GM23338 (cell line): ENCODE results near the gene RALBP1. TPM values are rescaled to one million over a fixed set of nuclear protein-coding genes. Genes with fewer than 3 reads are reported as not detected.

ENCODE experiments used
- ATAC-seq: fragments of 200-7000 bp; cut with Tn5 transposase; 3 replicates; pipeline ENCODE4 v1.9.1; 2020
- DNase-seq: peaks from one replicate; pipeline ENCODE4 v3.0.0-alpha.2; 2015; ENCODE audit warnings: low spot score
- H2AFZ ChIP-seq: fragments of 200-600 bp; sonication (generic); 2 replicates; pipeline ENCODE4 v1.8.0; 2016; ENCODE audit warnings: antibody characterized with exemption, mild to moderate bottlenecking, moderate library complexity
- H3F3A ChIP-seq: fragments of 200-600 bp; sonication (generic); replicated peaks from 2 replicates; pipeline ENCODE4 v1.8.0; 2017; ENCODE audit warnings: antibody characterized with exemption, mixed run types, low read depth
- H3K27ac ChIP-seq: fragments of 200-600 bp; sonication (generic); 2 replicates; pipeline ENCODE4 v1.6.1; 2016; ENCODE audit warnings: low read depth
- H3K27me3 ChIP-seq: fragments of 200-600 bp; sonication (generic); 2 replicates; pipeline ENCODE4 v1.8.0; 2016; ENCODE audit warnings: mild to moderate bottlenecking, mixed run types, moderate library complexity; ENCODE audit not compliant: insufficient read depth
- H3K36me3 ChIP-seq: fragments of 200-600 bp; sonication (generic); 2 replicates; pipeline ENCODE4 v1.8.0; 2016; ENCODE audit warnings: mild to moderate bottlenecking; ENCODE audit not compliant: insufficient read depth
- H3K4me1 ChIP-seq: fragments of 200-600 bp; sonication (generic); 2 replicates; pipeline ENCODE4 v1.8.0; 2016; ENCODE audit warnings: mild to moderate bottlenecking, moderate library complexity; ENCODE audit not compliant: insufficient read depth
- H3K4me2 ChIP-seq: fragments of 200-600 bp; sonication (generic); 2 replicates; pipeline ENCODE4 v1.7.1; 2017; ENCODE audit warnings: mixed run types
- H3K4me3 ChIP-seq: fragments of 200-600 bp; sonication (generic); 2 replicates; pipeline ENCODE4 v1.6.1; 2016; ENCODE audit warnings: mixed run types
- H3K79me2 ChIP-seq: fragments of 200-600 bp; sonication (generic); replicated peaks from 2 replicates; pipeline ENCODE4 v1.8.0; 2017; ENCODE audit warnings: mild to moderate bottlenecking; ENCODE audit not compliant: insufficient read depth
- H3K9me2 ChIP-seq: fragments of 200-600 bp; sonication (generic); 2 replicates; pipeline ENCODE4 v1.8.0; 2017; ENCODE audit not compliant: insufficient read depth
- H4K20me1 ChIP-seq: fragments of 200-600 bp; sonication (generic); replicated peaks from 2 replicates; pipeline ENCODE4 v1.8.0; 2017; ENCODE audit warnings: mild to moderate bottlenecking; ENCODE audit not compliant: insufficient read depth
- H3K27ac Mint-ChIP-seq: 2 replicates; pipeline ENCODE4 v1.8.0; 2020; ENCODE audit warnings: inconsistent platforms, mild to moderate bottlenecking, moderate library complexity, mixed read lengths
- H3K27me3 Mint-ChIP-seq: 3 replicates; pipeline ENCODE4 v1.8.0; 2022; ENCODE audit warnings: low read depth, mild to moderate bottlenecking, moderate library complexity, mixed read lengths, inconsistent platforms; ENCODE audit not compliant: insufficient read depth, poor library complexity
- H3K36me3 Mint-ChIP-seq: 3 replicates; pipeline ENCODE4 v1.8.0; 2021; ENCODE audit warnings: low read depth, mild to moderate bottlenecking, inconsistent platforms, moderate library complexity, mixed read lengths
- H3K4me1 Mint-ChIP-seq: 3 replicates; pipeline ENCODE4 v1.8.0; 2020; ENCODE audit warnings: mild to moderate bottlenecking, inconsistent platforms, mixed read lengths
- H3K4me3 Mint-ChIP-seq: 3 replicates; pipeline ENCODE4 v1.8.0; 2021; ENCODE audit warnings: moderate library complexity, mild to moderate bottlenecking, inconsistent platforms, mixed read lengths
- H3K9me3 Mint-ChIP-seq: 3 replicates; pipeline ENCODE4 v1.8.0; 2020; ENCODE audit warnings: moderate library complexity, mild to moderate bottlenecking, inconsistent platforms, mixed read lengths
- CREB1 ChIP-seq: fragments of 250-450 bp; sonication (Bioruptor Pico); IDR thresholded peaks from 2 replicates; pipeline ENCODE4 v1.5.0; 2020; ENCODE audit warnings: low read depth, mild to moderate bottlenecking, moderate library complexity
- ETS1 ChIP-seq: IDR thresholded peaks from 2 replicates; pipeline ENCODE4 v1.6.1; 2016; ENCODE audit warnings: antibody characterized with exemption
- EZH2 ChIP-seq: fragments of 200-600 bp; sonication (generic); IDR thresholded peaks from one replicate; pipeline ENCODE4 v1.8.0; 2017; ENCODE audit warnings: antibody characterized with exemption, mild to moderate bottlenecking, low read depth; ENCODE audit not compliant: unreplicated experiment
- EZH2phosphoT487 ChIP-seq: fragments of 200-600 bp; sonication (generic); IDR thresholded peaks from one replicate; pipeline ENCODE4 v1.8.1; 2018; ENCODE audit warnings: antibody characterized with exemption; ENCODE audit not compliant: unreplicated experiment
- JUNB ChIP-seq: IDR thresholded peaks from one replicate; pipeline ENCODE4 v1.6.1; 2016; ENCODE audit warnings: antibody characterized with exemption; ENCODE audit not compliant: unreplicated experiment
- NANOG ChIP-seq: IDR thresholded peaks from 2 replicates; pipeline ENCODE4 v1.6.1; 2016; ENCODE audit warnings: antibody characterized with exemption, borderline replicate concordance
- POLR2AphosphoS5 ChIP-seq: IDR thresholded peaks from 2 replicates; pipeline ENCODE4 v1.6.1; 2016; ENCODE audit warnings: antibody characterized with exemption, low read depth
- STAT1 ChIP-seq: IDR thresholded peaks from one replicate; pipeline ENCODE4 v1.6.1; 2016; ENCODE audit warnings: antibody characterized with exemption; ENCODE audit not compliant: unreplicated experiment
- ZNF114 ChIP-seq: fragments of 250-450 bp; sonication (Bioruptor Pico); IDR thresholded peaks from 2 replicates; pipeline ENCODE4 v1.5.0; 2020; ENCODE audit warnings: mild to moderate bottlenecking, moderate library complexity
- ZNF331 ChIP-seq: fragments of 250-450 bp; sonication (Bioruptor Pico); IDR thresholded peaks from 2 replicates; pipeline ENCODE4 v1.5.0; 2020; ENCODE audit warnings: low read depth, mild to moderate bottlenecking, moderate library complexity
- polyA plus RNA-seq: library from polyadenylated mRNA; unstranded; fragments of >200 nt; fragmentation: Nextera tagmentation; extraction: Ambion mirVana; gene quantifications from 2 replicates; pipeline ENCODE4 v1.2.1, GENCODE V29; 2016
- total RNA-seq: library from RNA; depleted of rRNA; stranded (reverse); fragments of >200 nt; shearing (Covaris generic); gene quantifications from 2 replicates; pipeline ENCODE4 v1.2.3, GENCODE V29; 2014
- TF ChIP-seq, protein P1 (sequence below), 2 experiments: fragments of 200-600 bp in 1 of 2; sonication (generic) in 1 of 2; conservative IDR thresholded peaks; 2 replicates each; pipeline versions ENCODE4 v1.5.1 to v1.6.1; 2016 to 2017; ENCODE audit warnings: antibody characterized with exemption in 2 of 2, low read depth in 2 of 2, mild to moderate bottlenecking in 2 of 2, moderate library complexity in 1 of 2
- TF ChIP-seq, protein P2 (sequence below): IDR thresholded peaks from one replicate; pipeline ENCODE4 v1.6.1; 2018; ENCODE audit warnings: antibody characterized with exemption; ENCODE audit not compliant: unreplicated experiment

RALBP1 gene
- total and polyA plus RNA-seq, 2 experiments from 2014 or later: 80.9 to 103 TPM

GRCh38 chr18:9545029-9545428, 69.7 kb downstream of the RALBP1 start (continued):
- TF ChIP-seq STAT1 (no peak), CREB1 (CRISPR knock-in tag) (no peak), ZNF114 (CRISPR knock-in tag) (no peak)
- TF ChIP-seq, protein P1, sequence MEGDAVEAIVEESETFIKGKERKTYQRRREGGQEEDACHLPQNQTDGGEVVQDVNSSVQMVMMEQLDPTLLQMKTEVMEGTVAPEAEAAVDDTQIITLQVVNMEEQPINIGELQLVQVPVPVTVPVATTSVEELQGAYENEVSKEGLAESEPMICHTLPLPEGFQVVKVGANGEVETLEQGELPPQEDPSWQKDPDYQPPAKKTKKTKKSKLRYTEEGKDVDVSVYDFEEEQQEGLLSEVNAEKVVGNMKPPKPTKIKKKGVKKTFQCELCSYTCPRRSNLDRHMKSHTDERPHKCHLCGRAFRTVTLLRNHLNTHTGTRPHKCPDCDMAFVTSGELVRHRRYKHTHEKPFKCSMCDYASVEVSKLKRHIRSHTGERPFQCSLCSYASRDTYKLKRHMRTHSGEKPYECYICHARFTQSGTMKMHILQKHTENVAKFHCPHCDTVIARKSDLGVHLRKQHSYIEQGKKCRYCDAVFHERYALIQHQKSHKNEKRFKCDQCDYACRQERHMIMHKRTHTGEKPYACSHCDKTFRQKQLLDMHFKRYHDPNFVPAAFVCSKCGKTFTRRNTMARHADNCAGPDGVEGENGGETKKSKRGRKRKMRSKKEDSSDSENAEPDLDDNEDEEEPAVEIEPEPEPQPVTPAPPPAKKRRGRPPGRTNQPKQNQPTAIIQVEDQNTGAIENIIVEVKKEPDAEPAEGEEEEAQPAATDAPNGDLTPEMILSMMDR (conservative IDR thresholded peaks at IDR 0.05; ENCODE audit: low read depth in 2 of 2): no peak

DNA sequence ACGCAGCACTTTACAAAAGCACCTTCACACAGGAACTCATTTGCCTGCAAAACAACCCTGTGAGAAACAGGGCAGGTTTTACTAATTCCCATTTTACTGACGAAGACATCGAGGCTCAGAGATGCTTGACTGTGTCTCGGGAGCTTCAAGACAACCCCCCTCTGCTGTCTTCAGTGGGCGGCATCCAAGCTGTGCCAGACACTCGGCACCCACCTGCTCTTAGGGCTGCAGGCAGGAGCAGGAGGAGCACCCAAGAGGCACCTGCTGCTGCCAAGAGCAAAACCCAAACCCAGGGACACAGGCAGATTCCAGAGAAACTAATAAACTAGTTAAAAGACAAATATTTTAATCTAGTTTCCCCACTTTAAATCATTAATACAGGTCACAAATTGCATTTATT, 71.2 kb downstream of the RALBP1 start:
- H2AFZ ChIP-seq: no peak overlapping the region
- Mint-ChIP-seq H3K36me3 (peaks cover 59% of the 10 kb centered on the region), H3K4me3 (no peak overlapping the region), H3K4me1 (peaks cover 13% of the 10 kb centered on the region), H3K9me3 (no peaks in the 10 kb centered on the region), H3K27me3 (peaks cover 7% of the 10 kb centered on the region), H3K27ac (no peak overlapping the region)
- no peak overlapping the region for H3K4me3 ChIP-seq
- H3K27me3 ChIP-seq: no peaks in the 10 kb centered on the region
- no peaks in the 10 kb centered on the region for H3K4me1 ChIP-seq
- H3K79me2 ChIP-seq: no peaks in the 10 kb centered on the region
- H3K9me2 ChIP-seq: no peaks in the 10 kb centered on the region
- ATAC-seq (no peak), DNase-seq (no peak)
- H3K4me2 ChIP-seq: no peak overlapping the region
- no peaks in the 10 kb centered on the region for H3F3A ChIP-seq
- H3K27ac ChIP-seq: no peak overlapping the region
- peaks cover 13% of the 10 kb centered on the region for H3K36me3 ChIP-seq
- TF ChIP-seq CREB1 (CRISPR knock-in tag) (no peak), NANOG (no peak), EZH2 (no peak), POLR2AphosphoS5 (no peak)
- H4K20me1 ChIP-seq: peaks cover 9% of the 10 kb centered on the region; the same call in 1 of the 2 replicates

DNA sequence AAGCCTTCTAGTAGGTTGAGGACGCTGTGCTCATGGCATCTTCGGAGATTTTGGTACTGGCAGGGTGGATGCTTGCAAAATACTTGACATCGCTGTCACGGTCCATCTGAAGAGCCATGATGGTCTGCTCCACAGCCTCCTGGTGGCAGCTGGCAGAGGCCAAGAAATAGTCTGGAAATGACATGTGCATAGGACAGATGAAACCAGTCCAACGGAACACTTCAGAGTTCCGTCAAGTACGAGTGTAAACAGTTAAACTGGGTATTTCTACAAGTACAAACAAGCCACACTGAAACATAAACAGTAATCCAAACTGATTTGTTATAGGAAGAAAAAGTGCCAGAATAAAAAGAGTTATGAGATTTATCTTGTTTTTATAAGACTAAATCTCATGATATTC, 72.5 kb downstream of the RALBP1 start:
- H3K9me3 Mint-ChIP-seq: peaks cover 9% of the 10 kb centered on the region
- H3K36me3 Mint-ChIP-seq: peaks cover 68% of the 10 kb centered on the region
- Histone ChIP-seq H3K79me2 (no peaks in the 10 kb centered on the region), H4K20me1 (peaks cover 9% of the 10 kb centered on the region; the same call in 1 of the 2 replicates), H3K4me2 (no peak overlapping the region), H3K27me3 (no peaks in the 10 kb centered on the region), H3K36me3 (peaks cover 19% of the 10 kb centered on the region), H3K4me1 (no peaks in the 10 kb centered on the region), H3F3A (no peaks in the 10 kb centered on the region), H3K4me3 (no peak overlapping the region), H2AFZ (no peak overlapping the region), H3K9me2 (no peaks in the 10 kb centered on the region), H3K27ac (no peak overlapping the region)
- H3K27ac Mint-ChIP-seq: no peak overlapping the region
- DNase-seq (no peak), ATAC-seq (no peak)
- H3K4me1 Mint-ChIP-seq: peaks cover 15% of the 10 kb centered on the region; the same call in 2 of the 3 replicates
- H3K4me3 Mint-ChIP-seq: no peak overlapping the region
- peaks cover 9% of the 10 kb centered on the region for H3K27me3 Mint-ChIP-seq
- TF ChIP-seq POLR2AphosphoS5: no peak
- TF ChIP-seq STAT1: no peak
- no peak for TF ChIP-seq EZH2
- TF ChIP-seq, protein P2, sequence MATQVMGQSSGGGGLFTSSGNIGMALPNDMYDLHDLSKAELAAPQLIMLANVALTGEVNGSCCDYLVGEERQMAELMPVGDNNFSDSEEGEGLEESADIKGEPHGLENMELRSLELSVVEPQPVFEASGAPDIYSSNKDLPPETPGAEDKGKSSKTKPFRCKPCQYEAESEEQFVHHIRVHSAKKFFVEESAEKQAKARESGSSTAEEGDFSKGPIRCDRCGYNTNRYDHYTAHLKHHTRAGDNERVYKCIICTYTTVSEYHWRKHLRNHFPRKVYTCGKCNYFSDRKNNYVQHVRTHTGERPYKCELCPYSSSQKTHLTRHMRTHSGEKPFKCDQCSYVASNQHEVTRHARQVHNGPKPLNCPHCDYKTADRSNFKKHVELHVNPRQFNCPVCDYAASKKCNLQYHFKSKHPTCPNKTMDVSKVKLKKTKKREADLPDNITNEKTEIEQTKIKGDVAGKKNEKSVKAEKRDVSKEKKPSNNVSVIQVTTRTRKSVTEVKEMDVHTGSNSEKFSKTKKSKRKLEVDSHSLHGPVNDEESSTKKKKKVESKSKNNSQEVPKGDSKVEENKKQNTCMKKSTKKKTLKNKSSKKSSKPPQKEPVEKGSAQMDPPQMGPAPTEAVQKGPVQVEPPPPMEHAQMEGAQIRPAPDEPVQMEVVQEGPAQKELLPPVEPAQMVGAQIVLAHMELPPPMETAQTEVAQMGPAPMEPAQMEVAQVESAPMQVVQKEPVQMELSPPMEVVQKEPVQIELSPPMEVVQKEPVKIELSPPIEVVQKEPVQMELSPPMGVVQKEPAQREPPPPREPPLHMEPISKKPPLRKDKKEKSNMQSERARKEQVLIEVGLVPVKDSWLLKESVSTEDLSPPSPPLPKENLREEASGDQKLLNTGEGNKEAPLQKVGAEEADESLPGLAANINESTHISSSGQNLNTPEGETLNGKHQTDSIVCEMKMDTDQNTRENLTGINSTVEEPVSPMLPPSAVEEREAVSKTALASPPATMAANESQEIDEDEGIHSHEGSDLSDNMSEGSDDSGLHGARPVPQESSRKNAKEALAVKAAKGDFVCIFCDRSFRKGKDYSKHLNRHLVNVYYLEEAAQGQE: no peak
- no peak for TF ChIP-seq JUNB
- no peak for TF ChIP-seq ZNF114 (CRISPR knock-in tag)
- TF ChIP-seq NANOG: no peak
- no peak for TF ChIP-seq EZH2phosphoT487
- no peak for TF ChIP-seq ZNF331 (CRISPR knock-in tag)
- no peak for TF ChIP-seq ETS1
- TF ChIP-seq, protein P1 (conservative IDR thresholded peaks at IDR 0.05; ENCODE audit: low read depth in 2 of 2): no peak
